8988T (cell line): ENCODE data around the gene PAFAH1B1.
"Not testable (repeated sequence)": the region's sequence is repeated elsewhere in the genome, so short reads cannot be mapped to it uniquely, and the experiment has no call there.

ENCODE experiments used
- DNase-seq: peaks from one replicate; pipeline ENCODE4 v3.0.0; 2011

PAFAH1B1 gene

GRCh38 chr17:2690165-2691068, 97.0 kb downstream of the PAFAH1B1 start:
- DNase-seq: peak; percentile 15

- DNase-seq: peak; percentile 13
These were observed 97.8 kb downstream of the PAFAH1B1 start for GRCh38 chr17:2691069-2691871.

GRCh38 chr17:2691965-2692780, 98.7 kb downstream of the PAFAH1B1 start:
- peak; percentile 24 for DNase-seq

- DNase-seq: peak; percentile 9
These were observed 99.3 kb downstream of the PAFAH1B1 start for GRCh38 chr17:2692781-2693135.

GRCh38 chr17:2693561-2694380, 100.3 kb downstream of the PAFAH1B1 start:
- DNase-seq: peak; percentile 27

GRCh38 chr17:2694381-2695242, 101.2 kb downstream of the PAFAH1B1 start:
- peak; percentile 25 for DNase-seq

GRCh38 chr17:2695243-2695960, 101.9 kb downstream of the PAFAH1B1 start:
- peak; percentile 23 for DNase-seq

- peak; percentile 13 for DNase-seq
These were observed 102.7 kb downstream of the PAFAH1B1 start for GRCh38 chr17:2695961-2696760.

- DNase-seq: peak; percentile 15
These were observed 104.2 kb downstream of the PAFAH1B1 start for GRCh38 chr17:2697611-2698162.

- not testable (repeated sequence) for DNase-seq
These were observed 105.9 kb downstream of the PAFAH1B1 start for GRCh38 chr17:2699216-2699805.

- DNase-seq: peak; percentile 9
These were observed 106.6 kb downstream of the PAFAH1B1 start for GRCh38 chr17:2700030-2700490.

GRCh38 chr17:2700491-2701141, 107.2 kb downstream of the PAFAH1B1 start:
- peak; percentile 13 for DNase-seq

- DNase-seq: peak; percentile 18
These were observed 107.9 kb downstream of the PAFAH1B1 start for GRCh38 chr17:2701161-2701995.

- peak; percentile 28 for DNase-seq
These were observed 108.7 kb downstream of the PAFAH1B1 start for GRCh38 chr17:2701996-2702741.

GRCh38 chr17:2703181-2703580, 109.7 kb downstream of the PAFAH1B1 start:
- DNase-seq: peak; percentile 10

GRCh38 chr17:2703606-2704005, 110.2 kb downstream of the PAFAH1B1 start:
- no peak for DNase-seq
